Skeletal muscle satellite cell (primary cell): Measurements from ENCODE around the gene TOM1.
A peak's percentile ranks its signal among the peaks of the same experiment; 100 is the strongest.
"Not testable (repeated sequence)": the region's sequence is repeated elsewhere in the genome, so short reads cannot be mapped to it uniquely, and the experiment has no call there.

Experiments used
- H3K27me3 ChIP-seq: 2 replicates; pipeline ENCODE4 v1.7.0; 2013; ENCODE audit warnings: low read length; ENCODE audit not compliant: control insufficient read depth, insufficient read depth
- H3K36me3 ChIP-seq: 2 replicates; pipeline ENCODE4 v1.7.0; 2013; ENCODE audit warnings: mild to moderate bottlenecking, control low read depth, low read length; ENCODE audit not compliant: insufficient read depth
- H3K4me1 ChIP-seq: 2 replicates; pipeline ENCODE4 v1.7.0; 2013; ENCODE audit warnings: low read length; ENCODE audit not compliant: control insufficient read depth, insufficient read depth
- H3K4me2 ChIP-seq: 2 replicates; pipeline ENCODE4 v1.7.0; 2013; ENCODE audit warnings: mild to moderate bottlenecking, low read length
- H3K4me3 ChIP-seq: 2 replicates; pipeline ENCODE4 v1.7.0; 2013; ENCODE audit warnings: low read length
- H3K9ac ChIP-seq: 2 replicates; pipeline ENCODE4 v1.7.0; 2013; ENCODE audit warnings: mild to moderate bottlenecking, low read depth, low read length, moderate library complexity
- H3K9me3 ChIP-seq: replicated peaks from 2 replicates; pipeline ENCODE4 v1.7.0; 2013; ENCODE audit warnings: mild to moderate bottlenecking, control low read depth, low read length

The TOM1 gene

GRCh38 chr22:35349704-35350538 lies 50.2 kb downstream of the TOM1 start:
- Histone ChIP-seq H3K4me2 (peak overlapping the region; percentile 54), H3K9me3 (no peaks in the 10 kb centered on the region), H3K36me3 (peaks cover 20% of the 10 kb centered on the region), H3K9ac (peak overlapping the region; percentile 6), H3K27me3 (no peaks in the 10 kb centered on the region), H3K4me3 (no peak overlapping the region), H3K4me1 (peaks cover 15% of the 10 kb centered on the region)

- Histone ChIP-seq H3K4me1 (peaks cover 18% of the 10 kb centered on the region), H3K27me3 (no peaks in the 10 kb centered on the region), H3K9ac (peak overlapping the region; percentile 80), H3K4me2 (peak overlapping the region; percentile 96), H3K9me3 (no peaks in the 10 kb centered on the region), H3K4me3 (peak overlapping the region; percentile 73), H3K36me3 (peaks cover 14% of the 10 kb centered on the region)
These were observed 51.1 kb downstream of the TOM1 start for GRCh38 chr22:35350539-35351503.

- no peak overlapping the region for H3K4me2 ChIP-seq
- peaks cover 7% of the 10 kb centered on the region for H3K36me3 ChIP-seq
- H3K27me3 ChIP-seq: no peaks in the 10 kb centered on the region
- no peaks in the 10 kb centered on the region for H3K9me3 ChIP-seq
- H3K4me3 ChIP-seq: no peak overlapping the region
- peaks cover 25% of the 10 kb centered on the region for H3K4me1 ChIP-seq
- H3K9ac ChIP-seq: no peak overlapping the region
These were observed 52.8 kb downstream of the TOM1 start for GRCh38 chr22:35352214-35353111.

- Histone ChIP-seq H3K9ac (no peak overlapping the region), H3K9me3 (no peaks in the 10 kb centered on the region), H3K4me2 (no peak overlapping the region), H3K27me3 (no peaks in the 10 kb centered on the region), H3K4me1 (peaks cover 25% of the 10 kb centered on the region), H3K36me3 (no peaks in the 10 kb centered on the region), H3K4me3 (no peak overlapping the region)
These were observed 53.6 kb downstream of the TOM1 start for GRCh38 chr22:35353318-35353717.

GRCh38 chr22:35354068-35354467 lies 54.4 kb downstream of the TOM1 start:
- no peak overlapping the region for H3K4me3 ChIP-seq
- H3K27me3 ChIP-seq: no peaks in the 10 kb centered on the region
- peaks cover 25% of the 10 kb centered on the region for H3K4me1 ChIP-seq
- H3K36me3 ChIP-seq: no peaks in the 10 kb centered on the region
- H3K9ac ChIP-seq: no peak overlapping the region
- no peaks in the 10 kb centered on the region for H3K9me3 ChIP-seq
- no peak overlapping the region for H3K4me2 ChIP-seq

- Histone ChIP-seq H3K9ac (no peak overlapping the region), H3K4me2 (no peak overlapping the region), H3K4me1 (peaks cover 10% of the 10 kb centered on the region), H3K36me3 (no peaks in the 10 kb centered on the region), H3K4me3 (no peak overlapping the region), H3K9me3 (no peaks in the 10 kb centered on the region), H3K27me3 (no peaks in the 10 kb centered on the region)
These were observed 58.4 kb downstream of the TOM1 start for GRCh38 chr22:35357883-35358621.

GRCh38 chr22:35359380-35360065 lies 59.8 kb downstream of the TOM1 start:
- Histone ChIP-seq H3K4me1 (peaks cover 15% of the 10 kb centered on the region), H3K9ac (no peak overlapping the region), H3K27me3 (no peaks in the 10 kb centered on the region), H3K36me3 (no peaks in the 10 kb centered on the region), H3K9me3 (no peaks in the 10 kb centered on the region), H3K4me2 (no peak overlapping the region), H3K4me3 (no peak overlapping the region)

- Histone ChIP-seq H3K9ac (no peak overlapping the region), H3K36me3 (no peaks in the 10 kb centered on the region), H3K4me3 (no peak overlapping the region), H3K4me2 (no peak overlapping the region), H3K9me3 (no peaks in the 10 kb centered on the region), H3K27me3 (no peaks in the 10 kb centered on the region), H3K4me1 (peaks cover 17% of the 10 kb centered on the region)
These were observed 61.4 kb downstream of the TOM1 start for GRCh38 chr22:35361001-35361558.

GRCh38 chr22:35363566-35364086 lies 63.9 kb downstream of the TOM1 start:
- Histone ChIP-seq H3K36me3 (no peaks in the 10 kb centered on the region), H3K4me2 (no peak overlapping the region), H3K9me3 (no peaks in the 10 kb centered on the region), H3K4me3 (no peak overlapping the region), H3K4me1 (peaks cover 19% of the 10 kb centered on the region), H3K27me3 (no peaks in the 10 kb centered on the region), H3K9ac (no peak overlapping the region)

GRCh38 chr22:35364230-35364629 lies 64.5 kb downstream of the TOM1 start:
- H3K9me3 ChIP-seq, H3K9ac ChIP-seq, H3K4me2 ChIP-seq, H3K4me3 ChIP-seq, H3K36me3 ChIP-seq, H3K27me3 ChIP-seq: not testable (repeated sequence)
- H3K4me1 ChIP-seq: peaks cover 19% of the 10 kb centered on the region
